Mesenchymal stem cell (in vitro differentiated cells and primary cell): ENCODE data around the gene AK5.

Source experiments
- DNase-seq: peaks from one replicate; pipeline ENCODE4 v3.0.0-alpha.2; 2013
- H2AFZ ChIP-seq: one replicate; pipeline ENCODE4 v1.6.1; 2013; ENCODE audit warnings: low read depth, mild to moderate bottlenecking, control low read depth, inconsistent platforms, low read length, moderate library complexity
- H2AK5ac ChIP-seq: 2 replicates; pipeline ENCODE4 v1.6.1; 2013; ENCODE audit warnings: low read length, moderate library complexity, mild to moderate bottlenecking, inconsistent platforms; ENCODE audit not compliant: severe bottlenecking
- H2BK120ac ChIP-seq: one replicate; pipeline ENCODE4 v1.6.1; 2013; ENCODE audit warnings: low read depth, mild to moderate bottlenecking, inconsistent platforms, low read length, moderate library complexity
- H2BK12ac ChIP-seq, 2 experiments: one replicate each; pipeline ENCODE4 v1.6.1; 2013; ENCODE audit warnings: inconsistent platforms in 2 of 2, low read length in 2 of 2, mild to moderate bottlenecking in 2 of 2, moderate library complexity in 2 of 2, control low read depth in 1 of 2
- H2BK15ac ChIP-seq: one replicate; pipeline ENCODE4 v1.6.1; 2013; ENCODE audit warnings: mild to moderate bottlenecking, low read depth, inconsistent platforms; ENCODE audit not compliant: poor library complexity, severe bottlenecking
- H2BK5ac ChIP-seq: 2 replicates; pipeline ENCODE4 v1.6.1; 2013; ENCODE audit warnings: low read depth, mild to moderate bottlenecking, low read length, control low read depth, inconsistent platforms; ENCODE audit not compliant: poor library complexity, severe bottlenecking
- H3K14ac ChIP-seq, 2 experiments: one replicate each; pipeline ENCODE4 v1.6.1; 2013; ENCODE audit warnings: inconsistent platforms in 2 of 2, low read length in 2 of 2, control low read depth in 1 of 2, mild to moderate bottlenecking in 1 of 2, moderate library complexity in 1 of 2
- H3K18ac ChIP-seq, 2 experiments: one replicate each; pipeline ENCODE4 v1.6.1; 2013; ENCODE audit warnings: inconsistent platforms in 2 of 2, low read length in 2 of 2, control low read depth in 1 of 2, low read depth in 1 of 2, mild to moderate bottlenecking in 1 of 2
- H3K23ac ChIP-seq, 2 experiments: one replicate each; pipeline ENCODE4 v1.6.1; 2013; ENCODE audit warnings: inconsistent platforms in 2 of 2, low read length in 2 of 2, mild to moderate bottlenecking in 2 of 2, moderate library complexity in 2 of 2, control low read depth in 1 of 2
- H3K27ac ChIP-seq: 2 replicates; pipeline ENCODE4 v1.5.1; 2013; ENCODE audit warnings: mild to moderate bottlenecking, moderate library complexity, low read length, control low read depth, inconsistent platforms; ENCODE audit not compliant: poor library complexity, severe bottlenecking
- H3K27me3 ChIP-seq, 2 experiments: 2 replicates each; pipeline versions ENCODE4 v1.6.1 to v1.7.0; 2013; ENCODE audit warnings: low read length in 2 of 2, mild to moderate bottlenecking in 2 of 2, moderate library complexity in 2 of 2, control low read depth in 1 of 2, inconsistent platforms in 1 of 2; ENCODE audit not compliant: control insufficient read depth in 1 of 2, insufficient read depth in 1 of 2
- H3K36me3 ChIP-seq, 2 experiments: 2 replicates each; pipeline versions ENCODE4 v1.6.1 to v1.7.0; 2013; ENCODE audit warnings: low read length in 2 of 2, control low read depth in 1 of 2, inconsistent platforms in 1 of 2, low read depth in 1 of 2, mild to moderate bottlenecking in 1 of 2; ENCODE audit not compliant: insufficient read depth in 2 of 2, control insufficient read depth in 1 of 2
- H3K4ac ChIP-seq, 2 experiments: one replicate each; pipeline ENCODE4 v1.6.1; 2013; ENCODE audit warnings: inconsistent platforms in 2 of 2, low read length in 2 of 2, mild to moderate bottlenecking in 2 of 2, moderate library complexity in 2 of 2, control low read depth in 1 of 2, low read depth in 1 of 2
- H3K4me1 ChIP-seq: 2 replicates; pipeline ENCODE4 v1.6.1; 2013; ENCODE audit warnings: low read depth, low read length, control low read depth; ENCODE audit not compliant: control insufficient read depth, insufficient read depth
- H3K4me2 ChIP-seq: 2 replicates; pipeline ENCODE4 v1.6.1; 2013; ENCODE audit warnings: low read length, mild to moderate bottlenecking, inconsistent platforms; ENCODE audit not compliant: poor library complexity, severe bottlenecking
- H3K4me3 ChIP-seq, 2 experiments: 2 replicates each; pipeline versions ENCODE4 v1.5.1 to v1.7.0; 2013; ENCODE audit warnings: low read length in 2 of 2, mild to moderate bottlenecking in 2 of 2, control low read depth in 1 of 2, low read depth in 1 of 2; ENCODE audit not compliant: insufficient read depth in 1 of 2
- H3K79me1 ChIP-seq: replicated peaks from 2 replicates; pipeline ENCODE4 v1.6.1; 2013; ENCODE audit warnings: mild to moderate bottlenecking, control low read depth, low read length, inconsistent platforms; ENCODE audit not compliant: poor library complexity, severe bottlenecking
- H3K9ac ChIP-seq: 2 replicates; pipeline ENCODE4 v1.7.0; 2013; ENCODE audit warnings: mild to moderate bottlenecking, low read length, moderate library complexity
- H3K9me3 ChIP-seq: 2 replicates; pipeline ENCODE4 v1.7.0; 2013; ENCODE audit warnings: mild to moderate bottlenecking, low read length; ENCODE audit not compliant: control insufficient read depth
- H4K8ac ChIP-seq: one replicate; pipeline ENCODE4 v1.6.1; 2013; ENCODE audit warnings: inconsistent platforms, mild to moderate bottlenecking, low read length, moderate library complexity
- H4K91ac ChIP-seq: one replicate; pipeline ENCODE4 v1.6.1; 2013; ENCODE audit warnings: mild to moderate bottlenecking, low read length, inconsistent platforms
- WGBS: methylation state at CpG from one replicate; pipeline ENCODE4 v1.1.7; 2013; ENCODE audit warnings: mixed read lengths; 5-methylcytosine and 5-hydroxymethylcytosine counted together

Gene AK5

GRCh38 chr1:77459881-77460280 is 178.1 kb downstream of the AK5 start:
- no peak overlapping the region for H2BK12ac ChIP-seq
- H3K36me3 ChIP-seq: peaks cover 0 to 5% of the 10 kb centered on the region in 2 experiments
- H2AFZ ChIP-seq: no peak overlapping the region
- peaks cover 5% of the 10 kb centered on the region for H3K79me1 ChIP-seq
- DNase-seq: peak; percentile 29
- no peak overlapping the region for H3K14ac ChIP-seq
- no peak overlapping the region for H2BK15ac ChIP-seq
- H2BK5ac ChIP-seq: no peak overlapping the region
- H2AK5ac ChIP-seq: no peak overlapping the region
- H4K91ac ChIP-seq: no peak overlapping the region
- H3K4me1 ChIP-seq: no peaks in the 10 kb centered on the region
- no peak overlapping the region for H2BK120ac ChIP-seq
- H3K4ac ChIP-seq: no peak overlapping the region
- H3K4me2 ChIP-seq: no peak overlapping the region
- no peaks in the 10 kb centered on the region for H3K27me3 ChIP-seq
- no peak overlapping the region for H4K8ac ChIP-seq
- no peak overlapping the region for H3K27ac ChIP-seq
- no peak overlapping the region for H3K4me3 ChIP-seq
- H3K9ac ChIP-seq: no peak overlapping the region
- H3K9me3 ChIP-seq: no peaks in the 10 kb centered on the region
- no peak overlapping the region for H3K23ac ChIP-seq
- H3K18ac ChIP-seq: no peak overlapping the region

DNA sequence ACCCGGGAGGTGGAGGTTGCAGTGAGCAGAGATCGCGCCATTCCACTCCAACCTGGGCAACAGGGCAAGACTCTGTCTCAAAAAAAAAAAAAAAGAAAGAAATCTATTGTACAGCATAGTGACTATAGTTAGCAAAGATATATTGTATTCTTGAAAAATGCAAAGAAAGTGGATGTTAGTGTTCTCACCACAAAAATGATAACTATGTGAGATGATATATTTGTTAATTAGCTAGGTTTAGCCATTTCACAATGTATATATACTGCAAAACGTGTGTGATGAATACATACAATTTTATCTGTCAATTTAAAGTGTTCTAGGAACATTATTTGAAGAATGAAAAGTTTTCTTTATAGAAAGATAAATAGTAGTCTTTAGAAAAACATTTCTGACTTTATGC is 179.9 kb downstream of the AK5 start:
- no peak overlapping the region for H3K27ac ChIP-seq
- no peak overlapping the region for H2BK12ac ChIP-seq
- H2BK15ac ChIP-seq: no peak overlapping the region
- H3K4me2 ChIP-seq: no peak overlapping the region
- no peak overlapping the region for H3K23ac ChIP-seq
- H3K4me1 ChIP-seq: no peaks in the 10 kb centered on the region
- no peaks in the 10 kb centered on the region for H3K36me3 ChIP-seq
- H3K9ac ChIP-seq: no peak overlapping the region
- no peak for DNase-seq
- no peak overlapping the region for H2BK5ac ChIP-seq
- H3K4ac ChIP-seq: no peak overlapping the region
- no CpG with 5 or more reads among the region's 4 CpGs for WGBS
- peaks cover 3% of the 10 kb centered on the region for H3K79me1 ChIP-seq
- H3K4me3 ChIP-seq: no peak overlapping the region
- H2AK5ac ChIP-seq: no peak overlapping the region
- H3K18ac ChIP-seq: no peak overlapping the region
- no peaks in the 10 kb centered on the region for H3K27me3 ChIP-seq
- H2AFZ ChIP-seq: no peak overlapping the region
- no peaks in the 10 kb centered on the region for H3K9me3 ChIP-seq
- no peak overlapping the region for H3K14ac ChIP-seq
- H4K8ac ChIP-seq: no peak overlapping the region
- H2BK120ac ChIP-seq: no peak overlapping the region
- no peak overlapping the region for H4K91ac ChIP-seq

DNA sequence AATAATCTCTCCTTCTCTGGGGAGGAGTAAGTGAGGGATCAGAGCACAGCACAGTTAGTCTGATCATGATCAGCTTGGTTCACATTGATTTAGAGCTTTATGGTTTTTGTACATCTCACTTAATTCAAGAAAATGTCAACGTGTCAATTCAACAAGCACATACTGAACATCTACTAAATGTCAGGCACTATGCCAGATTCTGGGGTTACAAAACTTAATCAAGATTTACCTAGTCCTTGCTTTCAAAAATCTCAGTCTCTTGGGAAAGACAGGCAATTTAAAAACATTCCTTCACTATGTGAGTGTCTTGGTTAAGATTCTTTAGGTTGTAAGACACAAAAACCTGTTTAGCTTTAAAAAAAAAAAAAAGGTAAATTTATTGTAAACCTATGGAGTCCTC is 181.4 kb downstream of the AK5 start:
- Histone ChIP-seq H2BK12ac (no peak overlapping the region), H3K36me3 (no peaks in the 10 kb centered on the region), H3K4me1 (peaks cover under 1% of the 10 kb centered on the region), H3K4ac (no peak overlapping the region), H3K4me3 (no peak overlapping the region), H4K8ac (no peak overlapping the region), H2AK5ac (no peak overlapping the region), H2BK15ac (no peak overlapping the region), H2BK120ac (no peak overlapping the region), H2AFZ (no peak overlapping the region), H3K18ac (no peak overlapping the region), H3K27ac (no peak overlapping the region), H3K4me2 (no peak overlapping the region), H3K9me3 (no peaks in the 10 kb centered on the region), H3K14ac (no peak overlapping the region), H3K27me3 (no peaks in the 10 kb centered on the region), H3K23ac (no peak overlapping the region), H2BK5ac (no peak overlapping the region), H3K9ac (no peak overlapping the region), H4K91ac (no peak overlapping the region), H3K79me1 (peaks cover 3% of the 10 kb centered on the region)
- no peak for DNase-seq
- WGBS: 79% methylated on average over 1 of the region's 1 CpG

- H3K4me1 ChIP-seq: peaks cover 3% of the 10 kb centered on the region
- H2BK12ac ChIP-seq: peak overlapping the region in 1 of 2 experiments; percentile 3
- no peak overlapping the region for H3K4ac ChIP-seq
- no peak overlapping the region for H2BK5ac ChIP-seq
- H3K9me3 ChIP-seq: no peaks in the 10 kb centered on the region
- no peak overlapping the region for H2BK120ac ChIP-seq
- no peak overlapping the region for H3K4me2 ChIP-seq
- no peak overlapping the region for H4K91ac ChIP-seq
- H3K14ac ChIP-seq: no peak overlapping the region
- DNase-seq: no peak
- H3K23ac ChIP-seq: no peak overlapping the region
- WGBS: no CpG with 5 or more reads among the region's 2 CpGs
- no peak overlapping the region for H3K27ac ChIP-seq
- H3K27me3 ChIP-seq: no peaks in the 10 kb centered on the region
- no peak overlapping the region for H3K4me3 ChIP-seq
- no peaks in the 10 kb centered on the region for H3K79me1 ChIP-seq
- H2AK5ac ChIP-seq: no peak overlapping the region
- H3K9ac ChIP-seq: no peak overlapping the region
- H2AFZ ChIP-seq: no peak overlapping the region
- H3K18ac ChIP-seq: no peak overlapping the region
- H2BK15ac ChIP-seq: no peak overlapping the region
- H4K8ac ChIP-seq: no peak overlapping the region
- no peaks in the 10 kb centered on the region for H3K36me3 ChIP-seq
Observed at GRCh38 chr1:77465139-77465538, 183.3 kb downstream of the AK5 start.
